Fibroblast of skin of right quadriceps (primary cell): ENCODE data around the gene LONRF3.

ENCODE experiments used
- DNase-seq: peaks from one replicate; pipeline ENCODE4 v3.0.0-alpha.2; 2013

Gene LONRF3

DNA sequence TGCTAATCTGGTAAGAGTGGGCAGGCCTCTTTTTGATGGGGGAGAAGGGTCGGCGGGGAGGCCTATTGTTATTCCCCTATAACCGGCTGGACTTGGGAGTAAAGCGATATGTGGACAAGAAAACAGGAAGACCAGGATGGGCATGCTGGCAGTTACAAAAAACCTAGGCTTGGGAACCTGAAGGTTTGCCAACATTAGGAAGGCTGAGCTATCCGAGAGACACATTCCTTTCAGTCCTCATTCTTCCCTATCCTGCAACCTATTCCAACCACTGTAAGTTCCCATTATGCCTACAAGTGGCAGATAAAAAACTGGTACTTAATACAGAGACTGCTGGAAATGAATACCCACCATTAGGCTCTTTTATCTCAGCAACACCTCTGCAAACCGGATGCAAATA, 66.0 kb downstream of the LONRF3 start:
- DNase-seq, result no peak

GRCh38 chrX:119041175-119041574, 66.8 kb downstream of the LONRF3 start:
- peak; percentile 26 for DNase-seq

- no peak for DNase-seq
Measured at GRCh38 chrX:119042040-119042439, 67.6 kb downstream of the LONRF3 start.

GRCh38 chrX:119042996-119043395, 68.6 kb downstream of the LONRF3 start:
- DNase-seq, result no peak

DNA sequence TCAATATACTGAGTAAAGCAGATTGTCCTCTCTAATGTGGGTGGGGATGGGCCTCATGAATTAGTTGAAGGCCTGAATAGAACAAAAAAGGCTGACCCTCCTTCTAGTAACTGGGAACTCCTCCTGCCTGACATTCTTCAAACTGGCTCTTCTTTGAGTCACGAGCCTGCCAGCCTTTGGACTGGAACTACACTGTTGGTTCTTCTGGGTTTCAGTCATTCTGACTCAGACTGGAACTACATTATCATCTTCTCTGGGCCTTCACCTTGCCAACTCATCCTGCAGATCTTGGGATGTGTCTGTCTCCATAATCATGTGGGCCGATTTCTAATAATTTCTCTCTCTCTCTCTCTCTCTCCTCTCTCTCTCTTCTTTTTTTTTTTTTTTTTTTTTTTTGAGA, 71.5 kb downstream of the LONRF3 start:
- DNase-seq, result no peak

DNA sequence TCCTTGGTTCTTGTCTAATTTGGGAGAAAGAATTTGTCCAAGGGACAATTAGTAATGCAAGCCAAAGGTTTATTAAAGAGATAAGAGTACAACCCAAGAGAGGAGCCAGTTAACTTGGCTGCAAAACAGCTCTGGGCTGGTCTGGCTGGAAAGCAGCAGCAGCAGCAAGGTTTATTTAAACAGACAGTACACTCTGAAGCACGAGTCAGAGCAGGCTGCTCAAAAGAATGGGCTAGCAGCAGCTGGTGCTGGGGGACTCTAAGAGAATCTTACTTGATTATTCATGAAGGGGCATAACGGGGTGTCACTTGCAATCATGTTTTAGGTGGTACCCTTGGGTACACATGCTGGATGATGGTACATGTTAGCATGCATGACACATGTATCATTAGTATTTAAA, 81.3 kb downstream of the LONRF3 start:
- no peak for DNase-seq

DNA sequence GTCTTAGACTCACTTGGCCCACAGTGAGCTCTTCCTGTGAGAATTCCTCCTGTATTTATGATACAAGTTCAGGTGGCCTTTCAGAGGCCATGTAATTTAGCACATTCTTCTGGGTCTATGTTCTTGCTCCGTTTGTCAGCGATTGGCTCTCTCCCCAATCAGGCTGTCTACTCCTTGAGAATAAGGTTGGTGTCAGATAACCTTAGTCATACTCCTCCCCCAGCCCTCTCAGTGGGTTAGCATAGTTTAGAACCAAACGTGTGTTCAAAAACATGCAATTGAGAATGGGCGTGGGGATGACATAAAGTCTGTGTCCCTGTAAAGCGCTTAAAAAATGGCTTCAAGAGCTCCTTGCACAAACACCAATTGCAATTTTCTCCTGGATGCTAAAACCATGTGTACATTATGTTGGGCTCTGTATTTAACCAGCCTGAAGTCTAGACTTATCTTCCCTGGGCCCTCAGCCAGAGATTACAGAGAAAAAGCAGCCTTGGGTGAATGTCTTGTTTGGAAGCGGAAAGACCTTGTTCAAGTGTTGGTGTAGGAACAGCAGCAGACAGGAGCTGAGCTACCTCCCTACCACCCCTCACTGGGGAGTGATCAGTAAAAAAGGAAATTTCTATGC, 88.4 kb downstream of the LONRF3 start:
- DNase-seq, result peak; percentile 21

GRCh38 chrX:119063428-119063827, 89.0 kb downstream of the LONRF3 start:
- DNase-seq, result no peak

DNA sequence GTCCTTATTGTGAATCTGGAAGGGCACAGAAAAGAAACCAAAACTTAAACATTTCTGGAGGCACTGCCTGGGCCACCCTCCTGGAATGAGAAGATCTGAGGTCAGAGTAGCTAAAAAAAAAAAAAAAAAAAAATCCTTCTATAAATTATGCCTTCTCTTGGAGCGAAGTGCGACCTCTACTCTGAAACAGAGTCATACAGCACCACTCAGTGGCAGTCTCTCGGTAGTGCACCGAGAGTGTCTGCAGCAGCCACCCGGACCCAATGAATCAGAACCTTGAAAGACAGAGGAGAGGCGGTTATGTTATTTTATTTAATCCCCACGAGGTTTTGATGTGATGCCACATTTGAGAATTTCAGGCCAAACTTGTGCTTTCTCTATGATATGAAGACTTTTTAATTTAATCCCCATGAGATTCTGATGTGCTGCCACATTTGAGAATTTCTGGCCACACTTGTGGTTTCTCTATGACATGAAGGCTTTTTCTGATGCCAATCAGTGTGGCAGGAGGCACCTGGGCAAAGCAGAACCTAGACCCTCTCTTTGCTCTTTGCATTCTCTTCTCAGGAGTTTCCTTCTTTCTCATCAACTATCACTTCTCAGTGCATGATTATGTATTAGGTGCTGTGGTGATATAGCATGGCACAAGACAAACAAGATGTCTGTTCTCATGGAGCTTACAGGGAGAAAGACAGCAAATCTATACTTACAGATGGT, 92.8 kb downstream of the LONRF3 start:
- DNase-seq, result peak; percentile 24
